ENCODE results near the gene RABIF.
A peak's percentile ranks its signal among the peaks of the same experiment; 100 is the strongest.

RABIF gene

GRCh38 chr1:202871367-202871766 is 17.6 kb downstream of the RABIF start:
- H2BK15ac ChIP-seq (replicated peaks; ENCODE audit: low read depth) = no peak overlapping the region
- no peaks in the 10 kb centered on the region for H3K4me1 ChIP-seq (ENCODE audit: control insufficient read depth, low read depth, low read length)
- H3K79me1 ChIP-seq (ENCODE audit: low read length) = no peaks in the 10 kb centered on the region
- no peak overlapping the region for H3K27ac ChIP-seq (ENCODE audit: low read depth, low read length)
- no CpG with 5 or more reads among the region's 4 CpGs for WGBS (ENCODE audit: extremely low coverage, insufficient coverage, low lambda C conversion rate)
- H3K4me3 ChIP-seq (ENCODE audit: low read length) = no peak overlapping the region
- no peak overlapping the region for H2BK120ac ChIP-seq (ENCODE audit: low read depth, low read length)
- H4K5ac ChIP-seq (ENCODE audit: low read length) = no peak overlapping the region
- no peak overlapping the region for H2AK5ac ChIP-seq (ENCODE audit: low read length)
- no peaks in the 10 kb centered on the region for H3K27me3 ChIP-seq (ENCODE audit: insufficient read depth, low read length, poor library complexity)
- DNase-seq = no peak
- no peak overlapping the region for H3K56ac ChIP-seq (ENCODE audit: low read length)
- no peak overlapping the region for H3K4ac ChIP-seq (ENCODE audit: low read depth, low read length)
- H3K18ac ChIP-seq (ENCODE audit: low read length) = no peak overlapping the region
- no peak overlapping the region for H4K8ac ChIP-seq (ENCODE audit: low read depth, low read length)
- no peak overlapping the region for H2BK5ac ChIP-seq (ENCODE audit: low read length)
- H3K9ac ChIP-seq (ENCODE audit: low read length) = no peak overlapping the region
- H3K4me2 ChIP-seq (ENCODE audit: low read length) = no peak overlapping the region
- H3K36me3 ChIP-seq (ENCODE audit: control insufficient read depth, insufficient read depth, low read length) = no peaks in the 10 kb centered on the region
- H3K79me2 ChIP-seq (ENCODE audit: control insufficient read depth, insufficient read depth, low read length) = no peaks in the 10 kb centered on the region
- H3K23ac ChIP-seq (ENCODE audit: low read length) = no peak overlapping the region

GRCh38 chr1:202862679-202863560 is 26.0 kb downstream of the RABIF start:
- no peak overlapping the region for H3K4me3 ChIP-seq (ENCODE audit: low read length)
- no peak overlapping the region for H3K4me2 ChIP-seq (ENCODE audit: low read length)
- H3K56ac ChIP-seq (ENCODE audit: low read length) = no peak overlapping the region
- no peak overlapping the region for H4K5ac ChIP-seq (ENCODE audit: low read length)
- no peak overlapping the region for H4K8ac ChIP-seq (ENCODE audit: low read depth, low read length)
- peaks cover 6% of the 10 kb centered on the region for H3K79me2 ChIP-seq (ENCODE audit: control insufficient read depth, insufficient read depth, low read length)
- no peak overlapping the region for H2AK5ac ChIP-seq (ENCODE audit: low read length)
- no peak overlapping the region for H3K4ac ChIP-seq (ENCODE audit: low read depth, low read length)
- H3K79me1 ChIP-seq (ENCODE audit: low read length) = peaks cover 6% of the 10 kb centered on the region
- no peak overlapping the region for H3K18ac ChIP-seq (ENCODE audit: low read length)
- H3K36me3 ChIP-seq (ENCODE audit: control insufficient read depth, insufficient read depth, low read length) = no peaks in the 10 kb centered on the region
- no peaks in the 10 kb centered on the region for H3K4me1 ChIP-seq (ENCODE audit: control insufficient read depth, low read depth, low read length)
- H3K9ac ChIP-seq (ENCODE audit: low read length) = no peak overlapping the region
- no peak overlapping the region for H2BK5ac ChIP-seq (ENCODE audit: low read length)
- no peak overlapping the region for H2BK15ac ChIP-seq (replicated peaks; ENCODE audit: low read depth)
- no peak overlapping the region for H3K23ac ChIP-seq (ENCODE audit: low read length)
- H2BK120ac ChIP-seq (ENCODE audit: low read depth, low read length) = no peak overlapping the region
- DNase-seq = no peak
- no peak overlapping the region for H3K27ac ChIP-seq (ENCODE audit: low read depth, low read length)
- WGBS (ENCODE audit: extremely low coverage, insufficient coverage, low lambda C conversion rate) = no CpG with 5 or more reads among the region's 5 CpGs
- H3K27me3 ChIP-seq (ENCODE audit: insufficient read depth, low read length, poor library complexity) = no peaks in the 10 kb centered on the region

GRCh38 chr1:202861420-202862132 is 27.4 kb downstream of the RABIF start:
- peak; percentile 94 for DNase-seq
- Histone ChIP-seq H3K23ac (ENCODE audit: low read length) (no peak overlapping the region), H3K9ac (ENCODE audit: low read length) (peak overlapping the region; percentile 78), H3K18ac (ENCODE audit: low read length) (no peak overlapping the region), H4K5ac (ENCODE audit: low read length) (no peak overlapping the region), H3K4me3 (ENCODE audit: low read length) (peak overlapping the region; percentile 74), H2BK120ac (ENCODE audit: low read depth, low read length) (no peak overlapping the region), H3K4ac (ENCODE audit: low read depth, low read length) (no peak overlapping the region), H2BK5ac (ENCODE audit: low read length) (no peak overlapping the region), H3K79me1 (ENCODE audit: low read length) (peaks cover 6% of the 10 kb centered on the region), H4K8ac (ENCODE audit: low read depth, low read length) (no peak overlapping the region), H3K36me3 (ENCODE audit: control insufficient read depth, insufficient read depth, low read length) (peaks cover 3% of the 10 kb centered on the region), H3K27me3 (ENCODE audit: insufficient read depth, low read length, poor library complexity) (no peaks in the 10 kb centered on the region), H3K79me2 (ENCODE audit: control insufficient read depth, insufficient read depth, low read length) (peaks cover 6% of the 10 kb centered on the region), H3K4me2 (ENCODE audit: low read length) (peak overlapping the region; percentile 98), H2AK5ac (ENCODE audit: low read length) (no peak overlapping the region), H3K27ac (ENCODE audit: low read depth, low read length) (no peak overlapping the region), H2BK15ac (replicated peaks; ENCODE audit: low read depth) (no peak overlapping the region), H3K4me1 (ENCODE audit: control insufficient read depth, low read depth, low read length) (no peaks in the 10 kb centered on the region), H3K56ac (ENCODE audit: low read length) (peak overlapping the region; percentile 87)
- no CpG with 5 or more reads among the region's 44 CpGs for WGBS (ENCODE audit: extremely low coverage, insufficient coverage, low lambda C conversion rate)

- no peak overlapping the region for H3K4ac ChIP-seq (ENCODE audit: low read depth, low read length)
- DNase-seq = peak; percentile 94
- H3K23ac ChIP-seq (ENCODE audit: low read length) = no peak overlapping the region
- peak overlapping the region; percentile 87 for H3K56ac ChIP-seq (ENCODE audit: low read length)
- no peak overlapping the region for H2BK15ac ChIP-seq (replicated peaks; ENCODE audit: low read depth)
- H3K9ac ChIP-seq (ENCODE audit: low read length) = peak overlapping the region; percentile 78
- H2AK5ac ChIP-seq (ENCODE audit: low read length) = no peak overlapping the region
- H3K18ac ChIP-seq (ENCODE audit: low read length) = no peak overlapping the region
- H3K36me3 ChIP-seq (ENCODE audit: control insufficient read depth, insufficient read depth, low read length) = peaks cover 3% of the 10 kb centered on the region
- no CpG with 5 or more reads among the region's 50 CpGs for WGBS (ENCODE audit: extremely low coverage, insufficient coverage, low lambda C conversion rate)
- H4K5ac ChIP-seq (ENCODE audit: low read length) = no peak overlapping the region
- H3K79me2 ChIP-seq (ENCODE audit: control insufficient read depth, insufficient read depth, low read length) = peaks cover 6% of the 10 kb centered on the region
- H3K79me1 ChIP-seq (ENCODE audit: low read length) = peaks cover 6% of the 10 kb centered on the region
- H3K27ac ChIP-seq (ENCODE audit: low read depth, low read length) = no peak overlapping the region
- no peak overlapping the region for H4K8ac ChIP-seq (ENCODE audit: low read depth, low read length)
- H3K4me2 ChIP-seq (ENCODE audit: low read length) = peak overlapping the region; percentile 32
- peak overlapping the region; percentile 51 for H3K4me3 ChIP-seq (ENCODE audit: low read length)
- no peak overlapping the region for H2BK120ac ChIP-seq (ENCODE audit: low read depth, low read length)
- H2BK5ac ChIP-seq (ENCODE audit: low read length) = no peak overlapping the region
- no peaks in the 10 kb centered on the region for H3K27me3 ChIP-seq (ENCODE audit: insufficient read depth, low read length, poor library complexity)
- no peaks in the 10 kb centered on the region for H3K4me1 ChIP-seq (ENCODE audit: control insufficient read depth, low read depth, low read length)
These were observed 28.1 kb downstream of the RABIF start for GRCh38 chr1:202860744-202861419.

GRCh38 chr1:202858789-202859414 is 30.0 kb downstream of the RABIF start:
- H3K27ac ChIP-seq (ENCODE audit: low read depth, low read length) = no peak overlapping the region
- H3K79me1 ChIP-seq (ENCODE audit: low read length) = peaks cover 6% of the 10 kb centered on the region
- no peak overlapping the region for H4K5ac ChIP-seq (ENCODE audit: low read length)
- DNase-seq = no peak
- no CpG with 5 or more reads among the region's 10 CpGs for WGBS (ENCODE audit: extremely low coverage, insufficient coverage, low lambda C conversion rate)
- H3K4ac ChIP-seq (ENCODE audit: low read depth, low read length) = no peak overlapping the region
- no peaks in the 10 kb centered on the region for H3K27me3 ChIP-seq (ENCODE audit: insufficient read depth, low read length, poor library complexity)
- no peak overlapping the region for H2AK5ac ChIP-seq (ENCODE audit: low read length)
- H3K79me2 ChIP-seq (ENCODE audit: control insufficient read depth, insufficient read depth, low read length) = peaks cover 6% of the 10 kb centered on the region
- peaks cover 3% of the 10 kb centered on the region for H3K36me3 ChIP-seq (ENCODE audit: control insufficient read depth, insufficient read depth, low read length)
- H3K56ac ChIP-seq (ENCODE audit: low read length) = no peak overlapping the region
- no peak overlapping the region for H3K23ac ChIP-seq (ENCODE audit: low read length)
- H3K4me3 ChIP-seq (ENCODE audit: low read length) = no peak overlapping the region
- no peak overlapping the region for H2BK15ac ChIP-seq (replicated peaks; ENCODE audit: low read depth)
- H2BK5ac ChIP-seq (ENCODE audit: low read length) = no peak overlapping the region
- no peaks in the 10 kb centered on the region for H3K4me1 ChIP-seq (ENCODE audit: control insufficient read depth, low read depth, low read length)
- no peak overlapping the region for H3K4me2 ChIP-seq (ENCODE audit: low read length)
- H3K9ac ChIP-seq (ENCODE audit: low read length) = no peak overlapping the region
- H2BK120ac ChIP-seq (ENCODE audit: low read depth, low read length) = no peak overlapping the region
- H3K18ac ChIP-seq (ENCODE audit: low read length) = no peak overlapping the region
- H4K8ac ChIP-seq (ENCODE audit: low read depth, low read length) = no peak overlapping the region
